Ishikawa (cell line): ENCODE results near the gene CLEC18A.

Experiments
- CEBPB ChIP-seq: IDR thresholded peaks from 2 replicates; pipeline ENCODE4 v1.6.1; 2012
- CREB1 ChIP-seq: IDR thresholded peaks from 2 replicates; pipeline ENCODE4 v1.6.1; 2012; ENCODE audit warnings: low read depth
- FOXM1 ChIP-seq: IDR thresholded peaks from 2 replicates; pipeline ENCODE4 v1.6.1; 2012; ENCODE audit warnings: low read depth, borderline replicate concordance
- TCF12 ChIP-seq: IDR thresholded peaks from 2 replicates; pipeline ENCODE4 v1.6.1; 2012; ENCODE audit warnings: low read depth
- YY1 ChIP-seq: IDR thresholded peaks from 2 replicates; pipeline ENCODE4 v1.6.1; 2012; ENCODE audit warnings: low read depth
- TF ChIP-seq, protein P1 (sequence below): IDR thresholded peaks from 2 replicates; pipeline ENCODE4 v1.6.1; 2012

DNA sequence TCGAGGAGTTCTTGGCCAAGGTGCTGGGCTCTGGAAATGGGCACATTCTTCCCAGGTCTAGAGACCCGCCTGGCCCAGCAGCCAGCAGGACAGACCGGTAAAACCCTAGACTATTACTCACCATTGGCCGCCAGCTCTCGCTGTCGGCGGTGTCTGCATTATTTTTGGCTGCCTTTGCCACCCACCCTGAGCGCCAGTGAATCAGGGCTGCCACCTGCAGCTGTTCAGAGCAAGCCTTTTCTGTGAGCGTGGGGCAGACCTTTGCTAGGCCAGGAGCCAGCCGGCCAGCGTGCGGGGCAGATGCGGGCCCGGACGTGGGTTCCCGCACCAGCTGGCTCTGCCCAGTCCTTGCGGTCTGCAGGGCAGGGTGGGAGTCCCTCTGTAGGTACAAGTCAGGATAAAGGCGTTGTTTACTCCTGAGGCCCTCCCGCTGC is 15.8 kb upstream of the CLEC18A start:
- TF ChIP-seq CEBPB (no peak), YY1 (no peak), TCF12 (no peak), CREB1 (no peak), FOXM1 (no peak)
- TF ChIP-seq, protein P1, sequence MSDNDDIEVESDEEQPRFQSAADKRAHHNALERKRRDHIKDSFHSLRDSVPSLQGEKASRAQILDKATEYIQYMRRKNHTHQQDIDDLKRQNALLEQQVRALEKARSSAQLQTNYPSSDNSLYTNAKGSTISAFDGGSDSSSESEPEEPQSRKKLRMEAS, result no peak
